ENCODE data around the gene RICTOR. TPM values are rescaled to one million over a fixed set of nuclear protein-coding genes. Genes with fewer than 3 reads are reported as not detected.

The RICTOR gene, protein sequence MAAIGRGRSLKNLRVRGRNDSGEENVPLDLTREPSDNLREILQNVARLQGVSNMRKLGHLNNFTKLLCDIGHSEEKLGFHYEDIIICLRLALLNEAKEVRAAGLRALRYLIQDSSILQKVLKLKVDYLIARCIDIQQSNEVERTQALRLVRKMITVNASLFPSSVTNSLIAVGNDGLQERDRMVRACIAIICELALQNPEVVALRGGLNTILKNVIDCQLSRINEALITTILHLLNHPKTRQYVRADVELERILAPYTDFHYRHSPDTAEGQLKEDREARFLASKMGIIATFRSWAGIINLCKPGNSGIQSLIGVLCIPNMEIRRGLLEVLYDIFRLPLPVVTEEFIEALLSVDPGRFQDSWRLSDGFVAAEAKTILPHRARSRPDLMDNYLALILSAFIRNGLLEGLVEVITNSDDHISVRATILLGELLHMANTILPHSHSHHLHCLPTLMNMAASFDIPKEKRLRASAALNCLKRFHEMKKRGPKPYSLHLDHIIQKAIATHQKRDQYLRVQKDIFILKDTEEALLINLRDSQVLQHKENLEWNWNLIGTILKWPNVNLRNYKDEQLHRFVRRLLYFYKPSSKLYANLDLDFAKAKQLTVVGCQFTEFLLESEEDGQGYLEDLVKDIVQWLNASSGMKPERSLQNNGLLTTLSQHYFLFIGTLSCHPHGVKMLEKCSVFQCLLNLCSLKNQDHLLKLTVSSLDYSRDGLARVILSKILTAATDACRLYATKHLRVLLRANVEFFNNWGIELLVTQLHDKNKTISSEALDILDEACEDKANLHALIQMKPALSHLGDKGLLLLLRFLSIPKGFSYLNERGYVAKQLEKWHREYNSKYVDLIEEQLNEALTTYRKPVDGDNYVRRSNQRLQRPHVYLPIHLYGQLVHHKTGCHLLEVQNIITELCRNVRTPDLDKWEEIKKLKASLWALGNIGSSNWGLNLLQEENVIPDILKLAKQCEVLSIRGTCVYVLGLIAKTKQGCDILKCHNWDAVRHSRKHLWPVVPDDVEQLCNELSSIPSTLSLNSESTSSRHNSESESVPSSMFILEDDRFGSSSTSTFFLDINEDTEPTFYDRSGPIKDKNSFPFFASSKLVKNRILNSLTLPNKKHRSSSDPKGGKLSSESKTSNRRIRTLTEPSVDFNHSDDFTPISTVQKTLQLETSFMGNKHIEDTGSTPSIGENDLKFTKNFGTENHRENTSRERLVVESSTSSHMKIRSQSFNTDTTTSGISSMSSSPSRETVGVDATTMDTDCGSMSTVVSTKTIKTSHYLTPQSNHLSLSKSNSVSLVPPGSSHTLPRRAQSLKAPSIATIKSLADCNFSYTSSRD (N-terminal part only)
- total RNA-seq (2021; ENCODE audit: unreplicated experiment) (21.7 TPM), Bru-seq, nascent RNA (percentile 83 among the genes with signal in this experiment), BruChase-seq, experiment 1, labeled RNA remaining after a 6-hour chase (percentile 73 among the genes with signal in this experiment), BruChase-seq, experiment 2, labeled RNA remaining after a 2-hour chase (percentile 77 among the genes with signal in this experiment)
- polyA plus RNA-seq (2012) = 3.5 and 4.4 TPM in 2 replicates
- long read RNA-seq, full-length matches to known transcripts = 3 of 10 reads
- long read RNA-seq, partial matches to known transcripts = 3 of 10 reads
- long read RNA-seq, other reads (novel, unspliced or antisense) = 4 of 10 reads

DNA sequence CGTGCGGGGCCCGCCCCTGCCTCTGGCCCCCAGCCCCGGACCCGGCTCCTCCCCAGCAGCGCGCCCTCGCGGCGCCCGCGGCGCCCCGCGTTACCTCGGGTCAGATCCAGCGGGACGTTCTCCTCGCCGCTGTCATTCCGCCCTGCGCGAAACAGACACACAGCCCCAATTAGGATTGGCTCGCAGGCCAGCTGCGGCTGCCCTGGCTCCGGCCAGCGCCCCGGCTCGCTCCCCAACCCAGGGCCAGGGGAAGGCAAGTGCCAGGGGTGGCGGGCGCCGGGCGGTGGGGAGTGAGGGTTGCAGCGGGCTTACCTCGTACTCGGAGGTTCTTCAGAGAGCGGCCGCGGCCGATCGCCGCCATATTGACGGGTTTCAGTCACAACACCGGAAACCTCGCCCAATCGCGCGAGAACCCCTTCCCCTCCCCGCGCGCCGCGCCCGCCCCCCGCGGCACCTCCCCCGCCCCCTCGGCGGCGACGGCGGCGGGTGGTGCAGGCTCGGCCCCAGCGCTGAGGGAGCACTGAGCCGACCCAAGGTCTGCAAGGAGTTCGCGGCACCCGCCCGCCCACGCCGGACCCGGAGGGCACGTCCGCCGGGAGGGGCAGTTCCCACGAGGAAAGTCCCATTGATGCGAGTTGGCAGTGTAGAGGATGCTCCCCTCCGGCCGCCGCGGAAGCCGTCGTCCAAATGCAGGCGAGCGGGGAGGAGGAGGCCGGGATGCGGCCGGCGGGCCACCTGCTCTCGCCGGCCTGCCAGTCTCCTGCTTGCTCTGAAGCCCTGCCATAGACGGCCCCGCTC is at the start of gene RICTOR:
TSS of gene RICTOR (minus strand) at position 383 of the 798 bp plus-strand sequence. CDS start at position 361, 22 bp downstream.
- Histone ChIP-seq H3K36me3 (ENCODE audit: control insufficient read depth in 1 of 2, insufficient read depth in 2 of 2, low read length in 2 of 2) (no peaks in the 10 kb centered on the region), H3K79me2 (ENCODE audit: insufficient read depth, low read length) (peaks cover 42% of the 10 kb centered on the region), H3K27me3 (ENCODE audit: insufficient read depth, low read length) (no peaks in the 10 kb centered on the region), H4K20me1 (ENCODE audit: insufficient read depth) (no peaks in the 10 kb centered on the region), H3K4me1 (ENCODE audit: control insufficient read depth in 1 of 2, insufficient read depth in 2 of 2, low read length in 2 of 2) (peaks cover 7 to 36% of the 10 kb centered on the region in 2 experiments; a peak in 3 of 4 replicates), H3K27ac (ENCODE audit: low read depth, low read length) (peak within 1 kb of the TSS; percentile 80), H2AFZ (ENCODE audit: low read depth, low read length, poor library complexity, severe bottlenecking) (peak within 1 kb of the TSS; percentile 10), H3K4me3 (replicated peaks in 1 of 2; ENCODE audit: low read depth in 1 of 2, low read length in 2 of 2) (peak within 1 kb of the TSS; percentile 82 to 87), H3K9me3 (ENCODE audit: control insufficient read depth in 1 of 2, insufficient read depth in 1 of 2, low read depth in 1 of 2, low read length in 2 of 2) (no peaks in the 10 kb centered on the region), H3K4me2 (ENCODE audit: low read length) (peak within 1 kb of the TSS; percentile 76), H3K9ac (ENCODE audit: low read length) (peak within 1 kb of the TSS; percentile 77), H3K9me2 (ENCODE audit: insufficient read depth) (no peaks in the 10 kb centered on the region)
- DNase-seq (ENCODE audit: low read depth, low spot score) (no peak), ATAC-seq (peak; percentile 85)
- BruUV-seq (replicated peaks) = no TSS peak
- ChIA-PET POLR2A (no interaction called here), CTCF (no interaction called here), RAD21 (ENCODE audit: low non-redundant PET in 1 of 2, low total read pairs in 2 of 2, uncharacterized antibody in 2 of 2, unreplicated experiment in 2 of 2) (no interaction called here)
- intact Hi-C loops (cut with micrococcal nuclease) = no loop called here
- TF ChIP-seq, protein P1, sequence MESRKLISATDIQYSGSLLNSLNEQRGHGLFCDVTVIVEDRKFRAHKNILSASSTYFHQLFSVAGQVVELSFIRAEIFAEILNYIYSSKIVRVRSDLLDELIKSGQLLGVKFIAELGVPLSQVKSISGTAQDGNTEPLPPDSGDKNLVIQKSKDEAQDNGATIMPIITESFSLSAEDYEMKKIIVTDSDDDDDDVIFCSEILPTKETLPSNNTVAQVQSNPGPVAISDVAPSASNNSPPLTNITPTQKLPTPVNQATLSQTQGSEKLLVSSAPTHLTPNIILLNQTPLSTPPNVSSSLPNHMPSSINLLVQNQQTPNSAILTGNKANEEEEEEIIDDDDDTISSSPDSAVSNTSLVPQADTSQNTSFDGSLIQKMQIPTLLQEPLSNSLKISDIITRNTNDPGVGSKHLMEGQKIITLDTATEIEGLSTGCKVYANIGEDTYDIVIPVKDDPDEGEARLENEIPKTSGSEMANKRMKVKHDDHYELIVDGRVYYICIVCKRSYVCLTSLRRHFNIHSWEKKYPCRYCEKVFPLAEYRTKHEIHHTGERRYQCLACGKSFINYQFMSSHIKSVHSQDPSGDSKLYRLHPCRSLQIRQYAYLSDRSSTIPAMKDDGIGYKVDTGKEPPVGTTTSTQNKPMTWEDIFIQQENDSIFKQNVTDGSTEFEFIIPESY (IDR thresholded peaks at IDR 0.05; ENCODE audit: extremely low read depth, insufficient replicate concordance, low read length) = peak; percentile 90
- TF ChIP-seq JUND (IDR thresholded peaks at IDR 0.05) (no peak; the same call in 1 of the 2 replicates), ELF1 (IDR thresholded peaks at IDR 0.05; ENCODE audit: borderline replicate concordance, low read depth) (no peak; the same call in 1 of the 2 replicates), SP1 (IDR thresholded peaks at IDR 0.05; ENCODE audit: low read depth) (no peak), SRF (IDR thresholded peaks at IDR 0.05; ENCODE audit: low read depth) (no peak), POLR2A (IDR thresholded peaks at IDR 0.05; ENCODE audit: borderline replicate concordance, extremely low read depth, insufficient read depth, insufficient read length) (no peak), ZFX (IDR thresholded peaks at IDR 0.05) (peak; percentile 78), EZH2 (IDR thresholded peaks at IDR 0.05) (no peak), SIN3A (IDR thresholded peaks at IDR 0.05; ENCODE audit: low read depth) (0 out of 2 replicates have a peak, but pooled peaks have one; percentile 38), ZNF274 (IDR thresholded peaks at IDR 0.05; ENCODE audit: low read depth, low read length) (no peak), CEBPB (IDR thresholded peaks at IDR 0.05; ENCODE audit: low read depth) (no peak), YY1 (IDR thresholded peaks at IDR 0.05; ENCODE audit: extremely low read depth, insufficient replicate concordance, low read depth, low read length) (peak; percentile 89), EZH2phosphoT487 (IDR thresholded peaks at IDR 0.05; ENCODE audit: borderline replicate concordance) (no peak), POLR2AphosphoS5 (IDR thresholded peaks at IDR 0.05; ENCODE audit: low read depth, low read length) (peak; percentile 90), CBX3 (IDR thresholded peaks at IDR 0.05; ENCODE audit: low read depth) (no peak), FOSL1 (IDR thresholded peaks at IDR 0.05; ENCODE audit: low read depth) (no peak), RAD21 (IDR thresholded peaks at IDR 0.05; ENCODE audit: low read depth) (no peak), TCF7L2 (IDR thresholded peaks at IDR 0.05; ENCODE audit: borderline replicate concordance, extremely low read depth, insufficient read depth, insufficient read length) (peak; percentile 30)
- TF ChIP-seq, protein P2, sequence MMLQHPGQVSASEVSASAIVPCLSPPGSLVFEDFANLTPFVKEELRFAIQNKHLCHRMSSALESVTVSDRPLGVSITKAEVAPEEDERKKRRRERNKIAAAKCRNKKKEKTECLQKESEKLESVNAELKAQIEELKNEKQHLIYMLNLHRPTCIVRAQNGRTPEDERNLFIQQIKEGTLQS (IDR thresholded peaks at IDR 0.05) = no peak
- TF ChIP-seq, protein P3, sequence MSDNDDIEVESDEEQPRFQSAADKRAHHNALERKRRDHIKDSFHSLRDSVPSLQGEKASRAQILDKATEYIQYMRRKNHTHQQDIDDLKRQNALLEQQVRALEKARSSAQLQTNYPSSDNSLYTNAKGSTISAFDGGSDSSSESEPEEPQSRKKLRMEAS (IDR thresholded peaks at IDR 0.05) = peak; percentile 60
